AG04449 (cell line): ENCODE results near the gene KRTAP20-2.

Experiments
- CTCF ChIA-PET: fragments of 350-600 bp; formaldehyde crosslinking; extraction: SDS; loops from one replicate; lab custom pipeline; 2021; ENCODE audit warnings: antibody characterized with exemption; lab: Yijun Ruan, JAX
- POLR2A ChIA-PET: fragments of 400-600, 350-600 bp; formaldehyde crosslinking; extraction: SDS; loops from one replicate; lab custom pipeline; 2020; ENCODE audit warnings: antibody characterized with exemption, inconsistent platforms; lab: Yijun Ruan, JAX
- DNase-seq: peaks from one replicate; pipeline ENCODE4 v3.0.0-alpha.2; 2010; ENCODE audit warnings: low read depth, low spot score
- H3K4me3 ChIP-seq: 2 replicates; pipeline ENCODE4 v1.5.1; 2011; ENCODE audit warnings: low read depth, mild to moderate bottlenecking, control low read depth, low read length
- CTCF ChIP-seq: IDR thresholded peaks from one replicate; pipeline ENCODE4 v1.5.1; 2011; ENCODE audit warnings: mild to moderate bottlenecking, moderate library complexity, low read length, control low read depth, inconsistent platforms; ENCODE audit not compliant: insufficient read depth; ENCODE audit errors: missing control alignments

KRTAP20-2 gene

GRCh38 chr21:30680586-30680985 lies 45.6 kb downstream of the KRTAP20-2 start:
- CTCF ChIA-PET: no interaction called here
- POLR2A ChIA-PET: no interaction called here
- no peak for DNase-seq
- no peak overlapping the region for H3K4me3 ChIP-seq
- no peak for TF ChIP-seq CTCF

GRCh38 chr21:30684506-30684905 lies 49.5 kb downstream of the KRTAP20-2 start:
- no peak for TF ChIP-seq CTCF
- no peak overlapping the region for H3K4me3 ChIP-seq
- POLR2A ChIA-PET: no interaction called here
- DNase-seq: no peak
- CTCF ChIA-PET: no interaction called here
